ENCODE measurements around the gene DIAPH3.

Gene DIAPH3

GRCh38 chr13:59710996-59711701, 452.6 kb downstream of the DIAPH3 start:
- FAIRE-seq = no peak

DNA sequence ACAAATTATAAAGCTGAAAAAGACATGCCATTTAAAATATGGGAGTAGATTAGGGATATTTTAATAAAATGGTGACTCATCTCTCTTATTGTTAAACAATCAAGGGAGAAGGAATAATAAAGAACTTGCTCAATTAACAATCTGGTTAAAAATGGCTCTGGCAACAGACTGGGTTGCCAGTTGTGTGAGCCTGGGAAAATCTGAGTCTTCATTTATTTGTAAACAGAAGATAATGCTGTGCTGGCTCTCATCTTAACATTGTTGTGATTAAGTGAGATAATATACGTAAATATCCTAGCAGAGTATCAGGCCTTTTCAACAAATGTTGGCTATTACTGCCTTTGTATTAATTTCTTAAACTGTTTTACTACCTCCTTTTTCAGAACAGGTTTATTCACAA, 453.3 kb downstream of the DIAPH3 start:
- no peak for FAIRE-seq

- no peak for FAIRE-seq
These were observed 457.4 kb downstream of the DIAPH3 start for GRCh38 chr13:59706101-59706976.

- FAIRE-seq = no peak
These were observed 461.5 kb downstream of the DIAPH3 start for GRCh38 chr13:59702269-59702668.

DNA sequence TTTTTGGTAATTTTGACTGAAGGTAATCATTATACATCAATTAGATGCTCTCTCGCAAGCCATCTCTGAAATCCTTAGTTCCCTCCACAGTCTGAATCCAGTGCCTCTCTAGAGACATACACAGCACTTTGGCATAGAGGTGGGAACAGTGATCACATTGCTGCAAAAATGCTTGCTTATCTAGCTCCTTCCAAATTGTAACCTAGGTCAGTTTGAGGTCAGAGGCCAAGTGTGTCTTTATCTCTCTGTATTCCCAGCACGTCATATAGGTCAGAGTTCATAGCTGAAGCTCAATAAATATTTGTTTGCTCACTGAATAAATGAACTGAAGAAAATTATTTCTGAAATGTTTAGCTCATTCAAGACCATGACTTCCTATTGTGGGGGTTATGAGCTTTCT, 462.5 kb downstream of the DIAPH3 start:
- no peak for FAIRE-seq

DNA sequence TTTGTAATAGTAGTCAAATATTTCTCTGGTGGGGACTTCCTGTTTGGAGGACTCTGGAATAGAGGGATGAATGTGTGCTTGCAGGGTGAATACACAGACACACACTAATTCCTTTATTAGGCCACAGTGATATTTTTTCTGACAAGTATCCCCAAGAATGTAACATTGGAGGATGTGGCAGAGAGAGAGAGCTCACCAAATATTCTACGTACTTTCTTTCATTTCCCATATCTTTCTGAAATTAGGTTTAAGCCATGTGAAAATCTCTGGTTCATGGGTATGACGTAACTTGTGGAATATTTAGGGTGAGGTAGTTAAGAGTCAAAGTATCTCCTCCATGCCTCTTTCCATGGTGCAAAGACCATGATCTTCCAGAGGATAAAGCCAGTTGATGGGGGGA, 463.4 kb downstream of the DIAPH3 start:
- FAIRE-seq = no peak

DNA sequence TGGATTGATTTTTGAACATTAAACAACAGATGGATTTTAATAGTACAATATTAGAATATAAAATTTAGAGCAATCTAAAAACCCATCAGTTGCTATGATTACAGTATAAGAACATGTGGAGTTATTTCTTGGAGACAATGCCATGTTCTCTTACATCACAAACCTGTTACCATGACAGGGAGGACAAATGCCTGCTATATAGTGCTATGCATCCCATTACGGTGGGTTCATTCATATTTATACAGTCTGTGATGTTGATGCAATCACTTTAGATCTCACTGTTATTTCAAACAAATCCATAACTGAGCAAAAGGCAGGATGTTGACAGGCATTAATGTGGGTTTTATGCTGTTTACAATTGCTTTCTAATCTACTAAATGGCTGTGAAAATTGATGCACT, 467.5 kb downstream of the DIAPH3 start:
- FAIRE-seq = no peak

GRCh38 chr13:59691501-59692066, 472.1 kb downstream of the DIAPH3 start:
- no peak for FAIRE-seq

- FAIRE-seq = no peak
These were observed 472.7 kb downstream of the DIAPH3 start for GRCh38 chr13:59690857-59691500.

- no peak for FAIRE-seq
These were observed 474.7 kb downstream of the DIAPH3 start for GRCh38 chr13:59689057-59689456.

DNA sequence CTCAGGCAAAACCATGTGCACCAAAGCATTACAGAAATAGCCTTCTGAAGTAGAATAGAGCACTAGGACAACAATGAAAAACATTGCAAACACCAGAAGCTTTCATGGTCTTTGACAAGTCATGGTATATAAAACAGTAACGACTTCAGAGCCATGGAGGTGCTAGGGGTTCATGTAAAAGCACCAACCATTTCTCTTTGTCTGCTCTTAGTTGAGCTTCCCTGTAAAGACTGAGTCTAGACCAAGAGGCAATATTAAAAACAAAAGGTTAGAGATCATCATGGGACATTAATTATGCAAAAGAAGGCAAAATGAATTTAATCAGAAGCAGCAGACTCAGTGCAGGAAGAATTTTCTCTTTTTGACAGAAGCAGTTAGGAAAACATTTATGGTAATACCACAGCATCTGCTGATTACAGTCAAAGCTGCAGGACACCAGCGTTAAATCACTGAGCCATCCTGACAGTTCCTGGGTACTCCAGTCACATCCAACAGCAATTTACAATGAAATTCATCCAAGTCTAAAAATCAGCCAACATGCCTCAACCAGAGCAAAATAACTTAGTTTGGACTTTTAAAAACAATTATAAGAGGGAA, 476.8 kb downstream of the DIAPH3 start:
- FAIRE-seq = no peak

DNA sequence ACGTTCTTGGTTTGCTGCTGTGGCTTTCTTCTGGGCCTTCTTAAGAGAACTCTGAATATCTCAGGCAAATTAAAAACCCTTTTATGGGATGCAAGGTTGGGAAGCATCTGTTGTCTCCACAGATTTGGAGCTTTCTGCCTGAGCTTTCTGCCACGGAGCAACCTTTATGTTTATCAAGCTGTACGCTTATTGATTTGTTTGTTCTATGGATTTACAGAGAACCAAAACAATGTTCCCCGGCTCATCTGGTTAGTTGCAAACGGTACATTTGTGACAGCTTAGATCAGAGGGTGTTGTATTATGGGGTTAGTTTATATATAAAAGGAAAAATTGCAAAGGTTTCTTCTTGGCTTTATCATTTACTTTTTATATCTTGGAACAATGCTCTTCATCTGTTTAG, 479.6 kb downstream of the DIAPH3 start:
- FAIRE-seq = no peak

GRCh38 chr13:59681636-59682311, 482.0 kb downstream of the DIAPH3 start:
- no peak for FAIRE-seq

DNA sequence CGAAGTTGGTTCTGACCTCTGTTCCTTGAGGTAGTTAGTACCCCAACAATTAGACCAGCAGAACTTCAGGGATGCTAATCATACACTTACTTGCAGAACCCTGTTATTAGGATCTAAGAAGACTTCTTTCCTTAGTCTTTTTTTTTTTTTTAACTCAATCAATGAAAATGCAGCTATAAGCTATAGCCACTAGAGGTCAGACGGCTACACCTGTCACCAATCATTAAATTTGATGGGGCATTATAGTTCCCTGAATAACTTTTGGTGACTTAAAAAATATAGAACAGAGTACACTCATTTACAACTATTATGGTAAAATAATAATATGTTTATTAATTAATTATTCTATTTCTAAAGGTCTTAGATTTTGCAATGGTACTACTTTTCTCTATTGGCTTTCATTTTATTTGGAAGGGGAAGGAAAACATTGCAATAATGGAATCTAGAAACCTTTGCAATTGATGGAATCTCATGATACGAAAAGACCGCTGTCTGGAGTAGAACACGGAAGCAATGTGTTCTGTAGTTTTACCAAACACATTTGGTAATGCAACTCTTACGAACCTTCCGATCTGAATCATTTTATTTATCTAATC, 483.2 kb downstream of the DIAPH3 start:
- peak; percentile 10 for FAIRE-seq

GRCh38 chr13:59679254-59679653, 484.5 kb downstream of the DIAPH3 start:
- no peak for FAIRE-seq

- FAIRE-seq = peak; percentile 55
These were observed 485.5 kb downstream of the DIAPH3 start for GRCh38 chr13:59677966-59678814.

- FAIRE-seq = no peak
These were observed 486.3 kb downstream of the DIAPH3 start for GRCh38 chr13:59677430-59677829.

DNA sequence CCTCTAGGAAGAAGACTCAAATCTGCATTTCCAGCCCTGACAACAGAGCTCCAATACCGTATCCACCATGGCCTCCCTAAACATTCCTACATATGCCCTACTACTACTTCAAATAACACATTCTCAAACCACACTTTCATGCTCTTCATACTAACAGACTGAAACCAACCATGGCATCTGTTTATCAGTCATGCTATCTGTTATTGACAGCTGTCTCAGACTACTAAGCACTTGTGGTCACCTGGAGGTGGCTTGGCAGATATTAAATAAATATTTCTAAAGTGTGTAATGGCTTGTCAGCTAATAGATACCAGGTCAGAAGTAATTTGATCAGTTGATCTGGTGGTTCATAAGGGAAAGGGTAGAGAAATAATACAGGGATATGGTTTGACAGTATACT, 489.1 kb downstream of the DIAPH3 start:
- no peak for FAIRE-seq

DNA sequence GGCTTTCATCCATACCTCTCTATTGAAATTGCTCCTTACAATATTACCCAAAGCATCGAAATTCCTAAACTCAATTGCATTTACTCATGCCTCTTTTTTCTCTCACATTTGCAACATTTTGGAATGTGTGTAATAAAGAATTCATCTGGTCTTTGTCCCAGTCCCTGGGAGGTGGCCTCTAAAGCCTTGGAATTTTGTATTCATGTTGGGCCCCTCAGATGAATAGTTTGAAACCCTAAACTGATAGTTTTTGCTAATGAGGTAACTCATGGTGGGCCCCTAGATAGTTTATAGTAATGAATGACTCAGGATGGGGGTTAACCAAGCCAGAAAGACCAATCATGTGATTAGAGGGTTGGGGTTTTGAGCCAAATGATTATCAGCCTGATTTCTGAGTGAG, 490.4 kb downstream of the DIAPH3 start:
- no peak for FAIRE-seq

- no peak for FAIRE-seq
These were observed 491.3 kb downstream of the DIAPH3 start for GRCh38 chr13:59672445-59672844.

GRCh38 chr13:59671881-59672280, 491.8 kb downstream of the DIAPH3 start:
- FAIRE-seq = no peak
